DOHH2 (cell line): ENCODE results near the gene RPTOR.

ENCODE experiments used
- H3F3A ChIP-seq: fragments of 200-600 bp; sonication (generic), shearing (Covaris generic); 2 replicates; pipeline ENCODE4 v1.6.0; 2016; ENCODE audit warnings: antibody characterized with exemption, mild to moderate bottlenecking; ENCODE audit not compliant: control insufficient read depth, insufficient read depth
- H3K27ac ChIP-seq: fragments of 200-600 bp; sonication (generic); 2 replicates; pipeline ENCODE4 v1.5.1; 2014; ENCODE audit warnings: low read depth, mild to moderate bottlenecking, low read length, moderate library complexity
- H3K27me3 ChIP-seq: fragments of 200-600 bp; sonication (generic); 2 replicates; pipeline ENCODE4 v1.6.1; 2014; ENCODE audit warnings: mild to moderate bottlenecking, low read length, mixed read lengths; ENCODE audit not compliant: control insufficient read depth
- H3K36me3 ChIP-seq: fragments of 200-600 bp; sonication (generic); 2 replicates; pipeline ENCODE4 v1.6.1; 2014; ENCODE audit warnings: mild to moderate bottlenecking, low read length, moderate library complexity, mixed read lengths; ENCODE audit not compliant: control insufficient read depth
- H3K4me1 ChIP-seq: fragments of 200-600 bp; sonication (generic); 2 replicates; pipeline ENCODE4 v1.6.1; 2014; ENCODE audit warnings: mild to moderate bottlenecking, low read length, mixed read lengths; ENCODE audit not compliant: control insufficient read depth
- H3K4me2 ChIP-seq: fragments of 200-600 bp; sonication (generic); 2 replicates; pipeline ENCODE4 v1.6.0; 2014; ENCODE audit warnings: mild to moderate bottlenecking, low read length, moderate library complexity
- H3K4me3 ChIP-seq: fragments of 200-600 bp; sonication (generic); 2 replicates; pipeline ENCODE4 v1.5.1; 2014; ENCODE audit warnings: mild to moderate bottlenecking, low read length, mixed read lengths
- H3K79me2 ChIP-seq: fragments of 200-600 bp; sonication (generic); 2 replicates; pipeline ENCODE4 v1.6.1; 2014; ENCODE audit warnings: mild to moderate bottlenecking, low read length, mixed read lengths; ENCODE audit not compliant: control insufficient read depth
- H3K9me2 ChIP-seq: fragments of 200-600 bp; sonication (generic); replicated peaks from 2 replicates; pipeline ENCODE4 v1.6.1; 2014; ENCODE audit warnings: mild to moderate bottlenecking, low read length, mixed read lengths; ENCODE audit not compliant: control insufficient read depth
- H3K9me3 ChIP-seq: fragments of 200-600 bp; sonication (generic); 2 replicates; pipeline ENCODE4 v1.6.1; 2014; ENCODE audit warnings: antibody characterized with exemption, low read length, mixed read lengths; ENCODE audit not compliant: control insufficient read depth, insufficient read depth
- H4K20me1 ChIP-seq: fragments of 200-600 bp; sonication (generic); 2 replicates; pipeline ENCODE4 v1.6.0; 2014; ENCODE audit warnings: low read depth, mild to moderate bottlenecking, antibody characterized with exemption, low read length, moderate library complexity; ENCODE audit not compliant: control insufficient read depth, insufficient read depth
- EZH2phosphoT487 ChIP-seq: fragments of 200-600 bp; sonication (generic); IDR thresholded peaks from 2 replicates; pipeline ENCODE4 v1.6.1; 2017; ENCODE audit warnings: borderline replicate concordance, mild to moderate bottlenecking, antibody characterized with exemption, low read length, moderate library complexity, mixed read lengths
- TF ChIP-seq, protein P1 (sequence below): fragments of 200-600 bp; sonication (generic); IDR thresholded peaks from one replicate; pipeline ENCODE4 v1.5.1; 2014; ENCODE audit warnings: antibody characterized with exemption, mild to moderate bottlenecking, low read depth, low read length; ENCODE audit not compliant: poor library complexity, severe bottlenecking

RPTOR gene

DNA sequence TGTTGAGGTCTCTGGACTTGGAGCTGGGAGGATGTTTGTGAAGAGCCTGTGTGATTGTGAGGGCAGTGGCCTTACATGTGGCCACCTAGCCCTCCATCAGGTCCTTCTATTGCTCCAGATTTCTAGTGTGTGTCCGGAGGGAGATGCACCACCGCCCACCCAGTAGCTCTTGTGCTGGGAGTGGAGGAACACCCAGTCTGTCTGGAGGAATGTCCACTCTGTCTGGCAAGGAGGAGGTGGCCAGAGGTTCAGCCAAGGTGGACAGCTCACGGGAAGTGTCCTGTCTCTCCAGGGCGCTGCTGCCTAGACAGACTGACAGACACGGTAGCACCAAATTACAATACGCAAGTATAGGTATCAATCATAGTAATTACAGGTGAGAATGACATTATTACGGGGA, 10.6 kb downstream of the RPTOR start:
- Histone ChIP-seq H3K27ac (no peak overlapping the region), H3K4me2 (no peak overlapping the region), H3K9me2 (no peaks in the 10 kb centered on the region), H3K9me3 (no peaks in the 10 kb centered on the region), H3K4me3 (no peak overlapping the region), H4K20me1 (no peaks in the 10 kb centered on the region), H3F3A (no peaks in the 10 kb centered on the region), H3K4me1 (peaks cover 5% of the 10 kb centered on the region; the same call in 1 of the 2 replicates), H3K36me3 (peaks cover 6% of the 10 kb centered on the region; the same call in 1 of the 2 replicates), H3K79me2 (peaks cover 84% of the 10 kb centered on the region), H3K27me3 (no peaks in the 10 kb centered on the region)
- TF ChIP-seq, protein P1, sequence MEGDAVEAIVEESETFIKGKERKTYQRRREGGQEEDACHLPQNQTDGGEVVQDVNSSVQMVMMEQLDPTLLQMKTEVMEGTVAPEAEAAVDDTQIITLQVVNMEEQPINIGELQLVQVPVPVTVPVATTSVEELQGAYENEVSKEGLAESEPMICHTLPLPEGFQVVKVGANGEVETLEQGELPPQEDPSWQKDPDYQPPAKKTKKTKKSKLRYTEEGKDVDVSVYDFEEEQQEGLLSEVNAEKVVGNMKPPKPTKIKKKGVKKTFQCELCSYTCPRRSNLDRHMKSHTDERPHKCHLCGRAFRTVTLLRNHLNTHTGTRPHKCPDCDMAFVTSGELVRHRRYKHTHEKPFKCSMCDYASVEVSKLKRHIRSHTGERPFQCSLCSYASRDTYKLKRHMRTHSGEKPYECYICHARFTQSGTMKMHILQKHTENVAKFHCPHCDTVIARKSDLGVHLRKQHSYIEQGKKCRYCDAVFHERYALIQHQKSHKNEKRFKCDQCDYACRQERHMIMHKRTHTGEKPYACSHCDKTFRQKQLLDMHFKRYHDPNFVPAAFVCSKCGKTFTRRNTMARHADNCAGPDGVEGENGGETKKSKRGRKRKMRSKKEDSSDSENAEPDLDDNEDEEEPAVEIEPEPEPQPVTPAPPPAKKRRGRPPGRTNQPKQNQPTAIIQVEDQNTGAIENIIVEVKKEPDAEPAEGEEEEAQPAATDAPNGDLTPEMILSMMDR = no peak
- no peak for TF ChIP-seq EZH2phosphoT487

DNA sequence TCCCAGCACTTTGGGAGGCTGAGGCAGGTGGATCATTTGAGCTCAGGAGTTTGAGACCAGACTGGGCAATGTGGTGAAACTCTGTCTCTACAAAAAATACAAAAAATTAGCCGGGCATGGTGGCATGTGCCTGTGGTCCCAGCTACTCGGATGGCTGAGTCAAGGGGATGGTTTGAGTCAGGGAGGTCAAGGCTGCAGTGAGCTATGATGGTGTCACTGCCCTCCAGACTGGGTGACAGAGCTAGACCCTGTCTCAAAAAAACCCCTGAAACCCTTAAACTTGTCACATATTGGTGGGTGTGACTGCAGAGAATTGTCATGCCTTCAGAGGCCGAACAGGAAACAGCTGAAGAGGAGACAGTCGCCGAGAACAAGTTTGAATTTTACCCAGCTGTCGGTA, 13.4 kb downstream of the RPTOR start:
- H3F3A ChIP-seq = no peaks in the 10 kb centered on the region
- H3K4me3 ChIP-seq = no peak overlapping the region
- H3K9me3 ChIP-seq = no peaks in the 10 kb centered on the region
- peaks cover 84% of the 10 kb centered on the region for H3K79me2 ChIP-seq
- no peaks in the 10 kb centered on the region for H4K20me1 ChIP-seq
- no peaks in the 10 kb centered on the region for H3K4me1 ChIP-seq
- H3K4me2 ChIP-seq = no peak overlapping the region
- H3K36me3 ChIP-seq = peaks cover 2% of the 10 kb centered on the region; the same call in 1 of the 2 replicates
- TF ChIP-seq, protein P1 = no peak
- TF ChIP-seq EZH2phosphoT487 = no peak
- no peaks in the 10 kb centered on the region for H3K27me3 ChIP-seq
- H3K9me2 ChIP-seq = no peaks in the 10 kb centered on the region
- H3K27ac ChIP-seq = no peak overlapping the region

DNA sequence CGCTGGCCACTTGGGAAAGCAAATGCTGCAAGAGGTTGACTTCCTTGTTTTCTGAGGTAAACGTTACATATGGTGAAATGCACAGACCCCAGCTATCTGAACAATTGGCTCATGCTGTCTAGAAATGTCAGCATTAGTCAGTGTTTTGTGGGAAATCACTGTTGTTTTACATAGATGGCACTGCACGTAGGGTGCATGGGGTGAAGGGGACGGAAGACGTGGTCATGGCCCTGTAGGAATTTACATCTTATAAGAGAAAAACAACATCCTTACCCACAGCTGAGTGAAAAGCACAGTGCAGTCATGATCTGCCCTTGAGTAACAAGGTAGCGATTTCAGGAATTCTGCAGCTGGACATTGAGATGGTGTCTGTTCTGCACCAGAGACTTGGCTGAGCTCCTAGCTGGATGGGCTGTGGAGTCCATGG, 15.2 kb downstream of the RPTOR start:
- no peaks in the 10 kb centered on the region for H4K20me1 ChIP-seq
- H3K27me3 ChIP-seq = no peaks in the 10 kb centered on the region
- no peaks in the 10 kb centered on the region for H3K36me3 ChIP-seq
- H3K9me3 ChIP-seq = no peaks in the 10 kb centered on the region
- H3K4me1 ChIP-seq = no peaks in the 10 kb centered on the region
- H3K4me3 ChIP-seq = no peak overlapping the region
- no peak overlapping the region for H3K27ac ChIP-seq
- H3K9me2 ChIP-seq = no peaks in the 10 kb centered on the region
- no peak for TF ChIP-seq EZH2phosphoT487
- TF ChIP-seq, protein P1 = no peak
- H3K4me2 ChIP-seq = no peak overlapping the region
- peaks cover 81% of the 10 kb centered on the region for H3K79me2 ChIP-seq
- H3F3A ChIP-seq = no peaks in the 10 kb centered on the region
